KMS-11 (cell line): ENCODE data around the gene TNFAIP8L2.
"Not testable (repeated sequence)": the region's sequence is repeated elsewhere in the genome, so short reads cannot be mapped to it uniquely, and the experiment has no call there.

Source experiments
- H2AFZ ChIP-seq: fragments of 200-600 bp; sonication (generic); 2 replicates; pipeline ENCODE4 v1.6.1; 2016; ENCODE audit warnings: antibody characterized with exemption, mixed run types, low read depth
- H3K27ac ChIP-seq: fragments of 200-600 bp; sonication (generic); 2 replicates; pipeline ENCODE4 v1.6.1; 2016; ENCODE audit warnings: mild to moderate bottlenecking, mixed run types
- H3K27me3 ChIP-seq: fragments of 200-600 bp; sonication (generic); 2 replicates; pipeline ENCODE4 v1.6.1; 2017; ENCODE audit warnings: mild to moderate bottlenecking, low read depth, mixed run types, moderate library complexity; ENCODE audit not compliant: insufficient read depth
- H3K36me3 ChIP-seq: fragments of 200-600 bp; sonication (generic); 2 replicates; pipeline ENCODE4 v1.6.1; 2017; ENCODE audit warnings: mild to moderate bottlenecking, mixed run types; ENCODE audit not compliant: insufficient read depth
- H3K4me1 ChIP-seq: fragments of 200-600 bp; sonication (generic); 2 replicates; pipeline ENCODE4 v1.6.1; 2016; ENCODE audit warnings: mild to moderate bottlenecking, low read depth, mixed run types; ENCODE audit not compliant: poor library complexity, severe bottlenecking
- H3K4me2 ChIP-seq: fragments of 200-600 bp; sonication (generic); 2 replicates; pipeline ENCODE4 v1.7.0; 2016; ENCODE audit warnings: mild to moderate bottlenecking, mixed run types
- H3K4me3 ChIP-seq: fragments of 200-600 bp; sonication (generic); IDR thresholded peaks from 2 replicates; pipeline ENCODE4 v1.6.1; 2017; ENCODE audit warnings: low read depth, low read length, mixed read lengths; ENCODE audit not compliant: insufficient read depth
- H3K79me2 ChIP-seq: fragments of 200-600 bp; sonication (generic); 2 replicates; pipeline ENCODE4 v1.6.1; 2016; ENCODE audit warnings: low read depth, mixed run types; ENCODE audit not compliant: insufficient read depth
- H3K9ac ChIP-seq: fragments of 200-600 bp; sonication (generic); 2 replicates; pipeline ENCODE4 v1.6.1; 2016; ENCODE audit warnings: mild to moderate bottlenecking, mixed run types
- H4K20me1 ChIP-seq: fragments of 200-600 bp; sonication (generic); 2 replicates; pipeline ENCODE4 v1.6.1; 2016; ENCODE audit warnings: mild to moderate bottlenecking, mixed run types; ENCODE audit not compliant: insufficient read depth
- TF ChIP-seq, protein P1 (sequence below): fragments of 200-600 bp; sonication (generic); conservative IDR thresholded peaks from 2 replicates; pipeline ENCODE4 v1.6.1; 2017; ENCODE audit warnings: low read depth, mild to moderate bottlenecking, antibody characterized with exemption, low read length, moderate library complexity, mixed read lengths

Gene TNFAIP8L2

GRCh38 chr1:151193304-151193703 lies 36.9 kb downstream of the TNFAIP8L2 start:
- Histone ChIP-seq H2AFZ (no peak overlapping the region), H3K9ac (no peak overlapping the region), H3K4me2 (no peak overlapping the region), H3K4me3 (no peak overlapping the region), H3K79me2 (peaks cover 17% of the 10 kb centered on the region), H3K27me3 (peaks cover 20% of the 10 kb centered on the region), H4K20me1 (no peaks in the 10 kb centered on the region), H3K27ac (no peak overlapping the region), H3K4me1 (peaks cover 34% of the 10 kb centered on the region), H3K36me3 (no peaks in the 10 kb centered on the region)
- TF ChIP-seq, protein P1, sequence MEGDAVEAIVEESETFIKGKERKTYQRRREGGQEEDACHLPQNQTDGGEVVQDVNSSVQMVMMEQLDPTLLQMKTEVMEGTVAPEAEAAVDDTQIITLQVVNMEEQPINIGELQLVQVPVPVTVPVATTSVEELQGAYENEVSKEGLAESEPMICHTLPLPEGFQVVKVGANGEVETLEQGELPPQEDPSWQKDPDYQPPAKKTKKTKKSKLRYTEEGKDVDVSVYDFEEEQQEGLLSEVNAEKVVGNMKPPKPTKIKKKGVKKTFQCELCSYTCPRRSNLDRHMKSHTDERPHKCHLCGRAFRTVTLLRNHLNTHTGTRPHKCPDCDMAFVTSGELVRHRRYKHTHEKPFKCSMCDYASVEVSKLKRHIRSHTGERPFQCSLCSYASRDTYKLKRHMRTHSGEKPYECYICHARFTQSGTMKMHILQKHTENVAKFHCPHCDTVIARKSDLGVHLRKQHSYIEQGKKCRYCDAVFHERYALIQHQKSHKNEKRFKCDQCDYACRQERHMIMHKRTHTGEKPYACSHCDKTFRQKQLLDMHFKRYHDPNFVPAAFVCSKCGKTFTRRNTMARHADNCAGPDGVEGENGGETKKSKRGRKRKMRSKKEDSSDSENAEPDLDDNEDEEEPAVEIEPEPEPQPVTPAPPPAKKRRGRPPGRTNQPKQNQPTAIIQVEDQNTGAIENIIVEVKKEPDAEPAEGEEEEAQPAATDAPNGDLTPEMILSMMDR = no peak

DNA sequence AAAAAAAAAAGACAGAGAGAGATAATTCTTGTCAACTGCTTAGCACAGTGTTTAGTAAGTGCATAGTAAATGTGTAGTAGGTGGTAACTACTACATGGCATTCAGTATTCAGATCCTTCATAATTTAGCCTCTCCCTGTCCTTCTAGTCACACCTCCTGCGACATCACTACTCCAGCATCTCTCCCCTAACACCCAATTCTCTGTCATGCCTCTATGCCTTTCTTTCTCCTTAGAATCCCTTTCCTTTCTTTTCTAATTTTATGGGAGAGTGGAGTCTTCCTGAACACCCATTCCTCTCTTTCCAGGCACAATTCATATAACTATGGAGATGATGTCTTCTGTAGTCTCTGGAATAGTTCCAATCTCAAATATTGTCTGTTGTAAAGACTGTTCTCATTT lies 37.4 kb downstream of the TNFAIP8L2 start:
- Histone ChIP-seq H3K27ac (no peak overlapping the region), H2AFZ (no peak overlapping the region), H3K4me1 (peaks cover 28% of the 10 kb centered on the region), H3K79me2 (peaks cover 16% of the 10 kb centered on the region), H3K27me3 (peaks cover 20% of the 10 kb centered on the region), H3K4me3 (no peak overlapping the region), H3K4me2 (no peak overlapping the region), H4K20me1 (no peaks in the 10 kb centered on the region), H3K36me3 (no peaks in the 10 kb centered on the region), H3K9ac (no peak overlapping the region)
- TF ChIP-seq, protein P1 = no peak

DNA sequence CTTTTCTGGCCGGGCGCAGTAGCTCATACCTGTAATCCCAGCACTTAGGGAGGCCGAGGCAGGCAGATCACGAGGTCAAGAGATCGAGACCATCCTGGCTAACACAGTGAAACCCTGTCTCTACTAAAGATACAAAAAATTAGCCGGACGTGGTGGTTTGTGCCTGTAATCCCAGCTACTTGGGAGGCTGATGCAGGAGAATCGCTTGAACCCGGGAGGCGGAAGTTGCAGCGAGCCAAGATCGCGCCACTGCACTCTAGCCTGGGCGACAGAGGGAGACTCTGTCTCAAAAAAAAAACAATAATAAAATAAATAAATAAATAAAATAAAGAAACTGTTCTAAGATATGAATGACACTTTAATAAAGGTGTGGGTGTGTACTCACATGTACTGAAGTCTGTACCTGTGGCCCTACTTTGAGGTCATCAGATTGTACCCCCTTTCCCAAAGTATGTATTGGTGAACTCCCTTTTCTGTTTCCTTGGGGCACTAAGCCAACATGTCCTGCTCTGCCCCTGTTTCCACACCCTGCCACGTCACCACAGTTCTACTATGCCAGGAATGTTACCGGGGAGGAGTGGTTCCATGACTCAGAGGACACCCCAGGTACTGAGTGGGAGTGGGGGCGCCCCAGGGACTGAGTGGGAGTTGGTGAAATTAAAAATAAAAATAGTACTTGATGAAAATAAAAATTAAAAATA lies 38.6 kb downstream of the TNFAIP8L2 start:
- H3K27ac ChIP-seq, H3K36me3 ChIP-seq, H2AFZ ChIP-seq, H3K9ac ChIP-seq, H3K4me3 ChIP-seq, H3K4me2 ChIP-seq, H4K20me1 ChIP-seq: not testable (repeated sequence)
- Histone ChIP-seq H3K4me1 (peaks cover 28% of the 10 kb centered on the region), H3K27me3 (peaks cover 20% of the 10 kb centered on the region), H3K79me2 (peaks cover 16% of the 10 kb centered on the region)

- Histone ChIP-seq H3K27me3 (peaks cover 20% of the 10 kb centered on the region), H3K79me2 (peaks cover 29% of the 10 kb centered on the region), H2AFZ (peak overlapping the region; percentile 60), H3K9ac (peak overlapping the region; percentile 2; the same call in 1 of the 2 replicates), H4K20me1 (no peaks in the 10 kb centered on the region), H3K27ac (peak overlapping the region; percentile 2; the same call in 1 of the 2 replicates), H3K4me1 (peaks cover 34% of the 10 kb centered on the region), H3K4me2 (peak overlapping the region; percentile 67), H3K4me3 (peak overlapping the region; percentile 16), H3K36me3 (no peaks in the 10 kb centered on the region)
- TF ChIP-seq, protein P1 = peak; percentile 93
Observed at GRCh38 chr1:151196292-151196800, 39.9 kb downstream of the TNFAIP8L2 start.

DNA sequence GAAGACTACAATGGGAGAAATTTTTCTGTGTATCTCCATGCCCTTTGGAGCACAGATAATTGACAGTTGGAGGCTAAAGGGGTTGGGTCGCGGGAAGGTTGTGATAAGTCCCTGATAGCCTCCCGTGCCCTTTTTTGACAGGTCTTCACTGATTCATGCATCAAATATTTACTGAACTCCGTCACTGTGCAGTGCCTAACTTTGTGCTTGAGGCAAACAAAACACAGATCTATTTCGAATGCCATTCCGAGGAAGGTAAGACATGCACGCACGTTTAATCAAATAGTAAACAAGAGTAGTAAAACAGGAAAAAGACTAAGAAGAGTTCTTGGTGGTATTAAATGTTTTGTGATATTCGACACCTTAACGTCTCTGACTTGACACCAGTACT lies 41.4 kb downstream of the TNFAIP8L2 start:
- Histone ChIP-seq H3K27me3 (peaks cover 15% of the 10 kb centered on the region), H3K27ac (peak overlapping the region; percentile 69; the same call in 1 of the 2 replicates), H3K9ac (no peak overlapping the region), H2AFZ (peak overlapping the region; percentile 53), H3K36me3 (peaks cover 3% of the 10 kb centered on the region; the same call in 1 of the 2 replicates), H3K4me3 (peak overlapping the region; percentile 100), H3K4me2 (peak overlapping the region; percentile 75), H4K20me1 (no peaks in the 10 kb centered on the region), H3K79me2 (peaks cover 45% of the 10 kb centered on the region), H3K4me1 (peaks cover 42% of the 10 kb centered on the region)
- TF ChIP-seq, protein P1 = no peak
